Measurements from ENCODE around the gene PRMT2. TPM values are rescaled to one million over a fixed set of nuclear protein-coding genes. Genes with fewer than 3 reads are reported as not detected.

Gene PRMT2
- total and polyA plus RNA-seq, 2 donors from 2014 or later: 82.6 to 100 TPM

- intact Hi-C loops (cut with DNase I): no loop called here
- TF ChIP-seq CTCF (IDR thresholded peaks at IDR 0.05; ENCODE audit: borderline replicate concordance, extremely low read depth, insufficient read depth): no peak
- Histone ChIP-seq H3K36me3 (ENCODE audit: control insufficient read depth in 2 of 3, insufficient read depth in 3 of 3, low read length in 3 of 3) (no peaks in the 10 kb centered on the region), H3K9ac (ENCODE audit: low read length in 3 of 3) (no peak overlapping the region), H3K4me1 (ENCODE audit: control insufficient read depth in 2 of 3, insufficient read depth in 2 of 3, low read depth in 1 of 3, low read length in 3 of 3) (peaks cover 0 to 6% (median 0%) of the 10 kb centered on the region in 3 donors), H3K4me3 (ENCODE audit: low read length in 3 of 3) (no peak overlapping the region), H3K9me3 (ENCODE audit: control insufficient read depth in 2 of 3, insufficient read depth in 1 of 3, low read length in 3 of 3) (peaks cover 0 to 14% (median 0%) of the 10 kb centered on the region in 3 donors), H3K27ac (ENCODE audit: low read depth in 2 of 2, low read length in 2 of 2) (no peak overlapping the region), H3K27me3 (ENCODE audit: control insufficient read depth, insufficient read depth, low read length) (no peaks in the 10 kb centered on the region)
- FAIRE-seq (no peak), DNase-seq (no peak)
These were observed 39.3 kb upstream of the PRMT2 start for GRCh38 chr21:46596201-46596600.

- Histone ChIP-seq H3K9me3 (ENCODE audit: control insufficient read depth in 2 of 3, insufficient read depth in 1 of 3, low read length in 3 of 3) (peaks cover 0 to 5% (median 0%) of the 10 kb centered on the region in 3 donors), H3K4me3 (ENCODE audit: low read length in 3 of 3) (no peak overlapping the region), H3K36me3 (ENCODE audit: control insufficient read depth in 2 of 3, insufficient read depth in 3 of 3, low read length in 3 of 3) (no peaks in the 10 kb centered on the region), H3K9ac (ENCODE audit: low read length in 3 of 3) (no peak overlapping the region), H3K27me3 (ENCODE audit: control insufficient read depth, insufficient read depth, low read length) (no peaks in the 10 kb centered on the region), H3K27ac (ENCODE audit: low read depth in 2 of 2, low read length in 2 of 2) (no peak overlapping the region), H3K4me1 (ENCODE audit: control insufficient read depth in 2 of 3, insufficient read depth in 2 of 3, low read depth in 1 of 3, low read length in 3 of 3) (peaks cover 0 to 6% (median 0%) of the 10 kb centered on the region in 3 donors)
- intact Hi-C loops (cut with DNase I): no loop called here
- no peak for FAIRE-seq
- TF ChIP-seq CTCF (IDR thresholded peaks at IDR 0.05; ENCODE audit: borderline replicate concordance, extremely low read depth, insufficient read depth): no peak
- DNase-seq: no peak
These were observed 38.4 kb upstream of the PRMT2 start for GRCh38 chr21:46597031-46597430.

- FAIRE-seq (no peak), DNase-seq (no peak)
- Histone ChIP-seq H3K4me3 (ENCODE audit: low read length in 3 of 3) (no peak overlapping the region), H3K4me1 (ENCODE audit: control insufficient read depth in 2 of 3, insufficient read depth in 2 of 3, low read depth in 1 of 3, low read length in 3 of 3) (peaks cover 0 to 6% (median 0%) of the 10 kb centered on the region in 3 donors), H3K27me3 (ENCODE audit: control insufficient read depth, insufficient read depth, low read length) (no peaks in the 10 kb centered on the region), H3K9ac (ENCODE audit: low read length in 3 of 3) (no peak overlapping the region), H3K9me3 (ENCODE audit: control insufficient read depth in 2 of 3, insufficient read depth in 1 of 3, low read length in 3 of 3) (peaks cover 0 to 3% (median 0%) of the 10 kb centered on the region in 3 donors), H3K36me3 (ENCODE audit: control insufficient read depth in 2 of 3, insufficient read depth in 3 of 3, low read length in 3 of 3) (no peaks in the 10 kb centered on the region), H3K27ac (ENCODE audit: low read depth in 2 of 2, low read length in 2 of 2) (no peak overlapping the region)
- TF ChIP-seq CTCF (IDR thresholded peaks at IDR 0.05; ENCODE audit: borderline replicate concordance, extremely low read depth, insufficient read depth): no peak
- intact Hi-C loops (cut with DNase I): no loop called here
These were observed 37.6 kb upstream of the PRMT2 start for GRCh38 chr21:46597896-46598343.
